SK-N-SH treated with all-trans-retinoic acid at 6 μM for 48 hours (cell line): ENCODE measurements around the gene FASTKD3.

Experiments
- ATAC-seq: fragments of 200-7000 bp; cut with Tn5 transposase; 3 replicates; pipeline ENCODE4 v1.9.1; 2020; ENCODE audit warnings: mild to moderate bottlenecking, moderate library complexity
- ARNTL ChIP-seq: fragments of 450-650 bp; formaldehyde crosslinking; IDR thresholded peaks from 2 replicates; pipeline ENCODE4 v1.5.0; 2020; ENCODE audit warnings: low read depth, mild to moderate bottlenecking, moderate library complexity, borderline replicate concordance
- BACH2 ChIP-seq: fragments of 250-450 bp; sonication (Bioruptor Pico); IDR thresholded peaks from 2 replicates; pipeline ENCODE4 v1.9.0; 2021; ENCODE audit warnings: mild to moderate bottlenecking, borderline replicate concordance
- CREB5 ChIP-seq: fragments of 250-450 bp; sonication (Bioruptor Pico); IDR thresholded peaks from 2 replicates; pipeline ENCODE4 v1.5.1; 2020; ENCODE audit warnings: low read depth, mild to moderate bottlenecking, moderate library complexity
- CSDC2 ChIP-seq: fragments of 250-450 bp; sonication (Bioruptor Pico); IDR thresholded peaks from 2 replicates; pipeline ENCODE4 v1.5.0; 2020; ENCODE audit warnings: mild to moderate bottlenecking, moderate library complexity
- CSRNP3 ChIP-seq: fragments of 250-450 bp; sonication (Bioruptor Pico); IDR thresholded peaks from 2 replicates; pipeline ENCODE4 v1.5.1; 2021; ENCODE audit warnings: mild to moderate bottlenecking, moderate library complexity
- GLIS3 ChIP-seq: fragments of 250-450 bp; sonication (Bioruptor Pico); IDR thresholded peaks from 2 replicates; pipeline ENCODE4 v1.5.0; 2020; ENCODE audit warnings: mild to moderate bottlenecking, moderate library complexity
- ISL1 ChIP-seq: fragments of 250-450 bp; sonication (Bioruptor Pico); IDR thresholded peaks from 2 replicates; pipeline ENCODE4 v2.1.2; 2022; ENCODE audit warnings: mild to moderate bottlenecking, moderate library complexity
- OSR1 ChIP-seq: fragments of 250-450 bp; sonication (Bioruptor Pico); IDR thresholded peaks from 2 replicates; pipeline ENCODE4 v1.8.0; 2022; ENCODE audit warnings: moderate library complexity, mild to moderate bottlenecking, inconsistent platforms
- PATZ1 ChIP-seq: fragments of 250-450 bp; sonication (Bioruptor Pico); IDR thresholded peaks from 2 replicates; pipeline ENCODE4 v1.8.0; 2020; ENCODE audit warnings: mild to moderate bottlenecking, moderate library complexity, borderline replicate concordance
- POU6F1 ChIP-seq: fragments of 250-450 bp; sonication (Bioruptor Pico); IDR thresholded peaks from 2 replicates; pipeline ENCODE4 v1.8.0; 2021; ENCODE audit warnings: low read depth, mild to moderate bottlenecking, moderate library complexity, borderline replicate concordance
- PPARA ChIP-seq: fragments of 250-450 bp; sonication (Bioruptor Pico); IDR thresholded peaks from 2 replicates; pipeline ENCODE4 v1.5.0; 2020; ENCODE audit warnings: mild to moderate bottlenecking, borderline replicate concordance
- RARB ChIP-seq: fragments of 250-450 bp; sonication (Bioruptor Pico); IDR thresholded peaks from 2 replicates; pipeline ENCODE4 v1.8.0; 2021; ENCODE audit warnings: mild to moderate bottlenecking, moderate library complexity
- SNAI2 ChIP-seq: fragments of 250-450 bp; sonication (Bioruptor Pico); IDR thresholded peaks from 2 replicates; pipeline ENCODE4 v1.5.0; 2020; ENCODE audit warnings: mild to moderate bottlenecking, moderate library complexity
- TOX ChIP-seq: fragments of 250-450 bp; sonication (Bioruptor Pico); IDR thresholded peaks from 2 replicates; pipeline ENCODE4 v1.8.0; 2021; ENCODE audit warnings: mild to moderate bottlenecking, moderate library complexity, borderline replicate concordance
- TSHZ2 ChIP-seq: fragments of 250-450 bp; sonication (Bioruptor Pico); IDR thresholded peaks from 2 replicates; pipeline ENCODE4 v1.5.0; 2020; ENCODE audit warnings: mild to moderate bottlenecking, moderate library complexity
- ZC3H10 ChIP-seq: fragments of 250-450 bp; sonication (Bioruptor Pico); IDR thresholded peaks from 2 replicates; pipeline ENCODE4 v1.5.1; 2021; ENCODE audit warnings: mild to moderate bottlenecking, moderate library complexity
- ZFP30 ChIP-seq: fragments of 450-650 bp; formaldehyde crosslinking; IDR thresholded peaks from 2 replicates; pipeline ENCODE4 v1.5.0; 2022; ENCODE audit warnings: mild to moderate bottlenecking, moderate library complexity
- ZNF565 ChIP-seq: fragments of 450-650 bp; formaldehyde crosslinking; conservative IDR thresholded peaks from 2 replicates; pipeline ENCODE4 v1.5.0; 2020; ENCODE audit warnings: low read depth, mild to moderate bottlenecking, moderate library complexity
- ZNF70 ChIP-seq: fragments of 450-650 bp; formaldehyde crosslinking; IDR thresholded peaks from 2 replicates; pipeline ENCODE4 v1.5.0; 2020; ENCODE audit warnings: mild to moderate bottlenecking, moderate library complexity
- ZNF8 ChIP-seq: fragments of 450-650 bp; formaldehyde crosslinking; IDR thresholded peaks from 2 replicates; pipeline ENCODE4 v1.5.0; 2020; ENCODE audit warnings: mild to moderate bottlenecking, moderate library complexity

Gene FASTKD3

GRCh38 chr5:7834982-7835381 is 33.8 kb downstream of the FASTKD3 start (continued):
- TF ChIP-seq PATZ1 (CRISPR knock-in tag), result no peak

GRCh38 chr5:7828269-7828668 is 40.6 kb downstream of the FASTKD3 start:
- no peak for ATAC-seq
- TF ChIP-seq CSDC2 (no peak), OSR1 (CRISPR knock-in tag) (no peak), ISL1 (CRISPR knock-in tag) (no peak), GLIS3 (CRISPR knock-in tag) (no peak), CSRNP3 (no peak), PPARA (CRISPR knock-in tag) (no peak), ZFP30 (CRISPR knock-in tag) (no peak), BACH2 (CRISPR knock-in tag) (no peak)

GRCh38 chr5:7827610-7828009 is 41.2 kb downstream of the FASTKD3 start:
- ATAC-seq, result peak; percentile 80
- TF ChIP-seq ZC3H10 (CRISPR knock-in tag), result no peak
- no peak for TF ChIP-seq OSR1 (CRISPR knock-in tag)
- no peak for TF ChIP-seq ZFP30 (CRISPR knock-in tag)
- no peak for TF ChIP-seq CSRNP3
- TF ChIP-seq ARNTL, result no peak
- TF ChIP-seq TOX (CRISPR knock-in tag), result no peak
- TF ChIP-seq ISL1 (CRISPR knock-in tag), result no peak
- TF ChIP-seq POU6F1 (CRISPR knock-in tag), result no peak
- TF ChIP-seq ZNF70 (CRISPR knock-in tag), result no peak
- TF ChIP-seq, all 23 proteins: peak for 0

GRCh38 chr5:7825630-7826029 is 43.2 kb downstream of the FASTKD3 start:
- no peak for TF ChIP-seq CSRNP3
- no peak for TF ChIP-seq PPARA (CRISPR knock-in tag)
- no peak for TF ChIP-seq ZNF565
- TF ChIP-seq ARNTL, result no peak
- TF ChIP-seq CREB5, result no peak
- no peak for TF ChIP-seq OSR1 (CRISPR knock-in tag)
- no peak for TF ChIP-seq ZNF8 (CRISPR knock-in tag)
- no peak for TF ChIP-seq ZNF70 (CRISPR knock-in tag)
- TF ChIP-seq RARB (CRISPR knock-in tag), result no peak
- no peak for TF ChIP-seq TSHZ2 (CRISPR knock-in tag)
- no peak for TF ChIP-seq BACH2 (CRISPR knock-in tag)
- no peak for TF ChIP-seq TOX (CRISPR knock-in tag)
- no peak for TF ChIP-seq SNAI2 (CRISPR knock-in tag)
- TF ChIP-seq ZC3H10 (CRISPR knock-in tag), result no peak
- TF ChIP-seq POU6F1 (CRISPR knock-in tag), result no peak
- no peak for TF ChIP-seq ZFP30 (CRISPR knock-in tag)
- no peak for TF ChIP-seq CSDC2
- ATAC-seq, result no peak
